BLaER1 (cell line): Measurements from ENCODE around the gene SPRY4.
"Not testable (repeated sequence)": the region's sequence is repeated elsewhere in the genome, so short reads cannot be mapped to it uniquely, and the experiment has no call there.

Experiments
- H3K27ac ChIP-seq: shearing (Covaris generic); formaldehyde crosslinking; 2 replicates; pipeline ENCODE4 v1.8.1; 2022
- H3K27me3 ChIP-seq: shearing (Covaris generic); formaldehyde crosslinking; 2 replicates; pipeline ENCODE4 v1.8.1; 2022
- H3K36me3 ChIP-seq: shearing (Covaris generic); formaldehyde crosslinking; 2 replicates; pipeline ENCODE4 v1.8.1; 2022
- H3K4me1 ChIP-seq: shearing (Covaris generic); formaldehyde crosslinking; 2 replicates; pipeline ENCODE4 v1.8.1; 2022
- H3K4me2 ChIP-seq: shearing (Covaris generic); formaldehyde crosslinking; 2 replicates; pipeline ENCODE4 v1.8.1; 2022
- H3K4me3 ChIP-seq: shearing (Covaris generic); formaldehyde crosslinking; 2 replicates; pipeline ENCODE4 v1.8.1; 2022
- H3K9ac ChIP-seq: shearing (Covaris generic); formaldehyde crosslinking; 2 replicates; pipeline ENCODE4 v1.8.1; 2022
- H3K9me3 ChIP-seq: shearing (Covaris generic); formaldehyde crosslinking; 2 replicates; pipeline ENCODE4 v1.8.1; 2022
- H4K20me1 ChIP-seq: shearing (Covaris generic); formaldehyde crosslinking; 2 replicates; pipeline ENCODE4 v1.8.1; 2022
- Cebpa-rat ChIP-seq: shearing (Covaris generic); IDR thresholded peaks from 2 replicates; pipeline ENCODE4 v1.8.1; 2022

SPRY4 gene

GRCh38 chr5:142277796-142278195 is 47.0 kb downstream of the SPRY4 start:
- H3K4me1 ChIP-seq = peaks cover 35% of the 10 kb centered on the region
- H4K20me1 ChIP-seq = no peaks in the 10 kb centered on the region
- no peak overlapping the region for H3K9ac ChIP-seq
- H3K36me3 ChIP-seq = no peaks in the 10 kb centered on the region
- no peak overlapping the region for H3K4me3 ChIP-seq
- H3K4me2 ChIP-seq = no peak overlapping the region
- no peaks in the 10 kb centered on the region for H3K9me3 ChIP-seq
- no peaks in the 10 kb centered on the region for H3K27me3 ChIP-seq
- TF ChIP-seq Cebpa-rat = no peak
- no peak overlapping the region for H3K27ac ChIP-seq

DNA sequence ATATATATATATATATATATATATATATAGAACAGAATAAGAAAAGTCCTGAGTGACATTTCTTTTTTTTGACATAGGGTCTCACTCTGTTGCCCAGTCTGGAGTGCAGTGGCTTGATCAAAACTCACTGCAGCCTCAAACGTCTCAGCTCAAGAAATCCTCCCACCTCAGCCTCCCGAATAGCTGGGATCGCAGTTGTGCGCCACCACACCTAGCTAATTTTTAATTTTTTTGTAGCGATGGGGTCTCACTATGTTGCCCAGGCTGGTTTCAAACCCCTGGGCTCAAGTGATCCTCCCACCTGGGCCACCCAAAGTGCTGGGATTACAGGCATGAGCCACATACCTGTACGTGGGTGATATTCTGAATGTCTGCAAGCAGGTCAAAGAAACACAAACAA is 48.3 kb downstream of the SPRY4 start:
- TF ChIP-seq Cebpa-rat = no peak
- H3K27me3 ChIP-seq = no peaks in the 10 kb centered on the region
- H4K20me1 ChIP-seq = no peaks in the 10 kb centered on the region
- H3K9me3 ChIP-seq = no peaks in the 10 kb centered on the region
- no peak overlapping the region for H3K4me3 ChIP-seq
- no peak overlapping the region for H3K9ac ChIP-seq
- H3K27ac ChIP-seq = no peak overlapping the region
- no peaks in the 10 kb centered on the region for H3K36me3 ChIP-seq
- H3K4me2 ChIP-seq = no peak overlapping the region
- peaks cover 26% of the 10 kb centered on the region for H3K4me1 ChIP-seq

DNA sequence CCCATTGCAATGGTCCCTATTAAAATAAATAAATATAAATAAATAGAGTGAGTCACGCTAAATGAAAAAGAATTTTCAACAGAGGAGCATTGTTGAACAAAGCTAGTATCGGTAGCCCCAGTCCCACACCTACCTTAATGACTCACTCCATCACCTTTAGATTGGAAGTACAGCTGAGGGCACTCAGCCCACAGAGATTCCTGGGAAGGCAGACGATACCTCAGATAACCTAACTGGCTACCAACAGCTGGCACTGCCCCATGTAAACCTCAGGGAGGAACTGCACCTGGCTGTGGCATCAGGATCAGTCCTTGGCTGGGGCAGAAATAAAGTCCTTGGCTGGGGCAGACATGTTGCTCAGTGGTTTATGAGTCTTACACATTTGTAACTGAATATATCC is 49.3 kb downstream of the SPRY4 start:
- Histone ChIP-seq H3K4me3 (no peak overlapping the region), H3K36me3 (no peaks in the 10 kb centered on the region), H3K4me2 (no peak overlapping the region), H3K27ac (no peak overlapping the region), H3K27me3 (no peaks in the 10 kb centered on the region), H3K9me3 (no peaks in the 10 kb centered on the region), H4K20me1 (no peaks in the 10 kb centered on the region), H3K9ac (no peak overlapping the region), H3K4me1 (peaks cover 16% of the 10 kb centered on the region)
- TF ChIP-seq Cebpa-rat = no peak

DNA sequence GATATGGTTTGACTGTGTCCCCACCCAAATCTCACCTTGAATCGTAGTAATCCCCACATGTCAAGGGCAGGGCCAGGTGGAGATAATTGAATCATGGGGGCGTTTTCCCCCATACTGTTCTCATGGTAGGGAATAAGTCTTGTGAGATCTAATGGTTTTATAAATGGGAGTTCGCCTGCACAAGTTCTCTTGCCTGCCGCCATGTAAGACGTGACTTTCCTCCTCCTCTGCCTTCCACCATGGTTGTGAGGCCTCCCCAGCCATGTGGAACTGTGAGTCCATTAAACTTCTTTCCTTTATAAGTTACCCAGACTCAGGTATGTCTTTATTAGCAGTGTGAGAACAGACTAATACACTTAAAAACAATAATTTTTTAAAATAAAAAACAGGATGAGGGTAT is 52.2 kb downstream of the SPRY4 start:
- H3K9me3 ChIP-seq = not testable (repeated sequence)

DNA sequence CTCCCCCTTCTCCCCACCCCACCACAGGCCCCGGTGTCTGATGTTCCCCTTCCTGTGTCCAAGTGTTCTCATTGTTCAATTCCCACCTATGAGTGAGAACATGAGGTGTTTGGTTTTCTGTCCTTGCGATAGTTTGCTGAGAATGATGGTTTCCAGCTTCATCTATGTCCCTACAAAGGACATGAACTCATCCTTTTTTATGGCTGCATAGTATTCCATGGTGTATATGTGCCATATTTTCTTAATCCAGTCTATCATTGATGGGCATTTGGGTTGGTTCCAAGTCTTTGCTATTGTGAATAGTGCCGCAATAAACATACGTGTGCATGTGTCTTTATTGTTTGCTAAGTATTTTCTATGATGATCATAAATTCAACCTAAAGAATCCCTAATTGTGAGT is 60.7 kb downstream of the SPRY4 start:
- not testable (repeated sequence) for H3K4me3 ChIP-seq, H3K36me3 ChIP-seq, H3K27me3 ChIP-seq, H3K9me3 ChIP-seq, H4K20me1 ChIP-seq, H3K9ac ChIP-seq, H3K4me2 ChIP-seq, H3K27ac ChIP-seq
- H3K4me1 ChIP-seq = peaks cover 12% of the 10 kb centered on the region

More for the DNA sequence above, 52.2 kb downstream of the SPRY4 start:
- not testable (repeated sequence) for H4K20me1 ChIP-seq, H3K9ac ChIP-seq, H3K27me3 ChIP-seq, H3K4me1 ChIP-seq, H3K4me2 ChIP-seq, H3K36me3 ChIP-seq, H3K4me3 ChIP-seq, H3K27ac ChIP-seq

GRCh38 chr5:142263346-142263745 is 61.5 kb downstream of the SPRY4 start:
- Histone ChIP-seq H3K9me3 (0 out of 2 replicates have a peak, but pooled peaks cover 4% of the 10 kb centered on the region), H3K9ac (no peak overlapping the region), H3K36me3 (no peaks in the 10 kb centered on the region), H3K4me3 (no peak overlapping the region), H3K4me1 (peaks cover 12% of the 10 kb centered on the region), H3K27me3 (no peaks in the 10 kb centered on the region), H3K27ac (no peak overlapping the region), H3K4me2 (peak overlapping the region; percentile 53), H4K20me1 (no peaks in the 10 kb centered on the region)
- no peak for TF ChIP-seq Cebpa-rat

DNA sequence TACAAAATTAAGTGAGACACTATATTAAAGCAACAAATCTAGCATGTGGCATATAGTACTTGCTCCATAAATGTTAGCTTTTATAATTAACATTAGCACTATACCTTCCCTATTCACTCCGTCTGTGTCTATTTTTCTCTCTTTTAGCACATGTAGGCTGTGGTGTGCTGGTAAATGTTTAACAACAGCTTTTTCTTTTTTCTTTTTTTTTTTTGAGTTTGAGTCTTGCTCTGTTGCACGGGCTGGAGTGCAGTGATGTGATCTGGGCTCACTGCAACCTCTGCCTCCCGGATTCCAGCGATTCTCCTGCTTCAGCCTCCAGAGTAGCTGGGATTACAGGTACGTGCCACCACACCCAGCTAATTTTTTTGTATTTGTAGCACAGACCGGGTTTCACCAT is 62.1 kb downstream of the SPRY4 start:
- H3K4me3 ChIP-seq = no peak overlapping the region
- H3K4me2 ChIP-seq = no peak overlapping the region
- no peaks in the 10 kb centered on the region for H3K27me3 ChIP-seq

More for the DNA sequence above, 62.1 kb downstream of the SPRY4 start:
- no peak for TF ChIP-seq Cebpa-rat
- Histone ChIP-seq H3K9me3 (0 out of 2 replicates have a peak, but pooled peaks cover 4% of the 10 kb centered on the region), H3K36me3 (no peaks in the 10 kb centered on the region), H4K20me1 (no peaks in the 10 kb centered on the region), H3K27ac (no peak overlapping the region), H3K4me1 (peaks cover 12% of the 10 kb centered on the region), H3K9ac (no peak overlapping the region)
